Measurements from ENCODE around the gene RAB41. TPM values are rescaled to one million over a fixed set of nuclear protein-coding genes. Genes with fewer than 3 reads are reported as not detected.

Gene RAB41
- total RNA-seq, 1 donor from 2014 or later: not detected

- Histone ChIP-seq H3K4me2 (no peak within 1 kb of the TSS), H3K79me2 (ENCODE audit: low read depth) (no peaks in the 10 kb centered on the region), H4K20me1 (ENCODE audit: low read depth) (no peaks in the 10 kb centered on the region), H3F3A (ENCODE audit: low read depth) (no peaks in the 10 kb centered on the region), H3K9me3 (ENCODE audit: low read depth) (no peaks in the 10 kb centered on the region), H2AFZ (replicated peaks) (no peak within 1 kb of the TSS), H3K36me3 (no peaks in the 10 kb centered on the region), H3K27ac (no peak within 1 kb of the TSS), H3K27me3 (no peaks in the 10 kb centered on the region), H3K4me1 (no peaks in the 10 kb centered on the region), H3K4me3 (no peak within 1 kb of the TSS), H3K9ac (no peak within 1 kb of the TSS)
- Mint-ChIP-seq H3K9me3 (no peaks in the 10 kb centered on the region), H3K36me3 (no peaks in the 10 kb centered on the region), H3K4me3 (no peak within 1 kb of the TSS), H3K27ac (no peak within 1 kb of the TSS), H3K4me1 (no peaks in the 10 kb centered on the region), H3K27me3 (ENCODE audit: insufficient read depth, low read depth) (peaks cover 5% of the 10 kb centered on the region)
- no peak for DNase-seq (ENCODE audit: low spot score)
- TF ChIP-seq, protein P1, sequence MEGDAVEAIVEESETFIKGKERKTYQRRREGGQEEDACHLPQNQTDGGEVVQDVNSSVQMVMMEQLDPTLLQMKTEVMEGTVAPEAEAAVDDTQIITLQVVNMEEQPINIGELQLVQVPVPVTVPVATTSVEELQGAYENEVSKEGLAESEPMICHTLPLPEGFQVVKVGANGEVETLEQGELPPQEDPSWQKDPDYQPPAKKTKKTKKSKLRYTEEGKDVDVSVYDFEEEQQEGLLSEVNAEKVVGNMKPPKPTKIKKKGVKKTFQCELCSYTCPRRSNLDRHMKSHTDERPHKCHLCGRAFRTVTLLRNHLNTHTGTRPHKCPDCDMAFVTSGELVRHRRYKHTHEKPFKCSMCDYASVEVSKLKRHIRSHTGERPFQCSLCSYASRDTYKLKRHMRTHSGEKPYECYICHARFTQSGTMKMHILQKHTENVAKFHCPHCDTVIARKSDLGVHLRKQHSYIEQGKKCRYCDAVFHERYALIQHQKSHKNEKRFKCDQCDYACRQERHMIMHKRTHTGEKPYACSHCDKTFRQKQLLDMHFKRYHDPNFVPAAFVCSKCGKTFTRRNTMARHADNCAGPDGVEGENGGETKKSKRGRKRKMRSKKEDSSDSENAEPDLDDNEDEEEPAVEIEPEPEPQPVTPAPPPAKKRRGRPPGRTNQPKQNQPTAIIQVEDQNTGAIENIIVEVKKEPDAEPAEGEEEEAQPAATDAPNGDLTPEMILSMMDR (IDR thresholded peaks at IDR 0.05): no peak
- TF ChIP-seq EZH2phosphoT487 (IDR thresholded peaks at IDR 0.05): no peak
- no peak for TF ChIP-seq EZH2 (IDR thresholded peaks at IDR 0.05)
These were observed 21.9 kb upstream of the RAB41 start, which contains the start of gene P2RY4 for GRCh38 chrX:70260104-70260503. Gene P2RY4 (minus strand): TSS chrX:70260204. CDS start chrX:70259624, 580 bp downstream.

- Histone ChIP-seq H3K9ac (no peak overlapping the region), H4K20me1 (ENCODE audit: low read depth) (no peaks in the 10 kb centered on the region), H2AFZ (replicated peaks) (no peak overlapping the region), H3K4me2 (no peak overlapping the region), H3K36me3 (no peaks in the 10 kb centered on the region), H3K27me3 (no peaks in the 10 kb centered on the region), H3K27ac (no peak overlapping the region), H3K9me3 (ENCODE audit: low read depth) (no peaks in the 10 kb centered on the region), H3K4me1 (no peaks in the 10 kb centered on the region), H3F3A (ENCODE audit: low read depth) (no peaks in the 10 kb centered on the region), H3K4me3 (no peak overlapping the region), H3K79me2 (ENCODE audit: low read depth) (no peaks in the 10 kb centered on the region)
- no peak overlapping the region for H3K4me3 Mint-ChIP-seq
- no peaks in the 10 kb centered on the region for H3K36me3 Mint-ChIP-seq
- peak; percentile 67 for DNase-seq (ENCODE audit: low spot score)
- peaks cover 7% of the 10 kb centered on the region for H3K27me3 Mint-ChIP-seq (ENCODE audit: insufficient read depth, low read depth)
- TF ChIP-seq, protein P1 (IDR thresholded peaks at IDR 0.05): peak; percentile 64
- no peak for TF ChIP-seq EZH2 (IDR thresholded peaks at IDR 0.05)
- no peak for TF ChIP-seq EZH2phosphoT487 (IDR thresholded peaks at IDR 0.05)
- H3K4me1 Mint-ChIP-seq: peaks cover 3% of the 10 kb centered on the region
- peaks cover 3% of the 10 kb centered on the region for H3K9me3 Mint-ChIP-seq
- H3K27ac Mint-ChIP-seq: no peak overlapping the region
These were observed 18.9 kb upstream of the RAB41 start for GRCh38 chrX:70262952-70263567.

DNA sequence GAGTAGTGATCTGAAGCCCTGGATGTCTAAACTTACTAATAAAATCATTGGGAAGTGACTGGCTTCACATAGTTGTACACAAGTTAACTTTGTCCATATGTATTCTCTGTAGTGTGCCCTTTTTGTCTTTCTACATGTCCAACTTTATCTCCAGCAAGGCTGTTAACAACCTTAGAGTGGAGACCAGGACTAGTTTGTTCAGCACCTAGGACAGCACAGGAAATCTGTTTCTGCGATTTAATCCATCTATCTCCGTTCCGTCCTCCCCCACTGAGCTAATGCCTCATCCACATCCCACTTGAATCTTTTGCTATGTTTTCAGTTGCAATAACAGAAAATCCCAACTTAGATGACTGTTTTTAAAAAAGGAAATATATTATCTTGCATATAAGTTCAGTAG lies 17.2 kb upstream of the RAB41 start:
- Mint-ChIP-seq H3K9me3 (peaks cover 3% of the 10 kb centered on the region), H3K4me1 (peaks cover 6% of the 10 kb centered on the region), H3K27me3 (ENCODE audit: insufficient read depth, low read depth) (peaks cover 2% of the 10 kb centered on the region), H3K27ac (no peak overlapping the region), H3K36me3 (no peaks in the 10 kb centered on the region), H3K4me3 (no peak overlapping the region)
- DNase-seq (ENCODE audit: low spot score): peak; percentile 7
- no peaks in the 10 kb centered on the region for H3K9me3 ChIP-seq (ENCODE audit: low read depth)
- no peaks in the 10 kb centered on the region for H3K4me1 ChIP-seq
- H3K27me3 ChIP-seq: no peaks in the 10 kb centered on the region
- H3K36me3 ChIP-seq: no peaks in the 10 kb centered on the region
- H3K79me2 ChIP-seq (ENCODE audit: low read depth): no peaks in the 10 kb centered on the region
- H3F3A ChIP-seq (ENCODE audit: low read depth): no peaks in the 10 kb centered on the region
- no peak overlapping the region for H3K9ac ChIP-seq
- H2AFZ ChIP-seq (replicated peaks): no peak overlapping the region
- H4K20me1 ChIP-seq (ENCODE audit: low read depth): no peaks in the 10 kb centered on the region
- no peak overlapping the region for H3K4me3 ChIP-seq
- no peak overlapping the region for H3K4me2 ChIP-seq
- H3K27ac ChIP-seq: no peak overlapping the region
- no peak for TF ChIP-seq EZH2phosphoT487 (IDR thresholded peaks at IDR 0.05)
- no peak for TF ChIP-seq EZH2 (IDR thresholded peaks at IDR 0.05)
- TF ChIP-seq, protein P1 (IDR thresholded peaks at IDR 0.05): no peak
